Smooth muscle cell (in vitro differentiated cells): ENCODE measurements around the gene C11orf52. TPM values are rescaled to one million over a fixed set of nuclear protein-coding genes. Genes with fewer than 3 reads are reported as not detected.

Source experiments
- DNase-seq: peaks from one replicate; lab custom pipeline; 2025; ENCODE audit not compliant: unreplicated experiment; lab: John Stamatoyannopoulos, UW
- H2AFZ ChIP-seq: fragments of 200-600 bp; sonication (generic); 2 replicates; pipeline ENCODE4 v1.6.0; 2016; ENCODE audit warnings: antibody characterized with exemption, low read depth, mild to moderate bottlenecking
- H3F3A ChIP-seq: fragments of 200-600 bp; sonication (generic); 2 replicates; pipeline ENCODE4 v1.6.0; 2017; ENCODE audit warnings: antibody characterized with exemption, low read depth
- H3K27ac ChIP-seq: fragments of 200-600 bp; sonication (generic); 2 replicates; pipeline ENCODE4 v1.5.1; 2016; ENCODE audit warnings: low read depth, mild to moderate bottlenecking
- H3K27me3 ChIP-seq: fragments of 200-600 bp; sonication (generic); 2 replicates; pipeline ENCODE4 v1.6.1; 2016; ENCODE audit warnings: low read depth, mild to moderate bottlenecking
- H3K36me3 ChIP-seq: fragments of 200-600 bp; sonication (generic); 2 replicates; pipeline ENCODE4 v1.5.1; 2016; ENCODE audit warnings: low read depth
- H3K4me1 ChIP-seq: fragments of 200-600 bp; sonication (generic); 2 replicates; pipeline ENCODE4 v1.5.1; 2016; ENCODE audit warnings: low read depth
- H3K4me2 ChIP-seq: fragments of 200-600 bp; sonication (generic); 2 replicates; pipeline ENCODE4 v1.6.0; 2016; ENCODE audit warnings: mild to moderate bottlenecking
- H3K4me3 ChIP-seq: fragments of 200-600 bp; sonication (generic); 2 replicates; pipeline ENCODE4 v1.5.1; 2016; ENCODE audit warnings: mild to moderate bottlenecking
- H3K79me2 ChIP-seq: fragments of 200-600 bp; sonication (generic); 2 replicates; pipeline ENCODE4 v1.6.0; 2016; ENCODE audit warnings: low read depth, mild to moderate bottlenecking
- H3K9ac ChIP-seq: fragments of 200-600 bp; sonication (generic); 2 replicates; pipeline ENCODE4 v1.6.0; 2016; ENCODE audit warnings: low read depth
- H3K9me3 ChIP-seq: fragments of 200-600 bp; sonication (generic); replicated peaks from 2 replicates; pipeline ENCODE4 v1.5.1; 2016; ENCODE audit warnings: low read depth
- H4K20me1 ChIP-seq: fragments of 200-600 bp; sonication (generic); 2 replicates; pipeline ENCODE4 v1.6.0; 2016; ENCODE audit warnings: low read depth
- WGBS: methylation state at CpG from one replicate; pipeline ENCODE4 v1.1.7; 2016; ENCODE audit warnings: low lambda C conversion rate; 5-methylcytosine and 5-hydroxymethylcytosine counted together
- polyA plus RNA-seq: library from polyadenylated mRNA; unstranded; fragments of >200 nt; fragmentation: Nextera tagmentation; extraction: Ambion mirVana; gene quantifications from 2 replicates; pipeline ENCODE4 v1.2.1, GENCODE V29; 2016
- total RNA-seq: library from RNA; depleted of rRNA; stranded (reverse); fragments of >200 nt; gene quantifications from 2 replicates; pipeline ENCODE4 v1.2.3, GENCODE V29; 2014
- TF ChIP-seq, protein P1 (sequence below): fragments of 200-600 bp; sonication (generic); IDR thresholded peaks from 2 replicates; pipeline ENCODE4 v1.5.1; 2017; ENCODE audit warnings: borderline replicate concordance, mild to moderate bottlenecking, antibody characterized with exemption; ENCODE audit not compliant: insufficient read depth, poor library complexity, severe bottlenecking

C11orf52 gene
- total and polyA plus RNA-seq, 2 experiments from 2014 or later, result 0.64 to 3.0 TPM

GRCh38 chr11:111870886-111871692 is 47.6 kb upstream of the C11orf52 start, which contains the start of gene ALG9:
ALG9 (minus strand) TSS chr11:111871581; CDS start chr11:111871482, 99 bp downstream.
- no peaks in the 10 kb centered on the region for H3K27me3 ChIP-seq
- peak within 1 kb of the TSS; percentile 81 for H3K9ac ChIP-seq
- H3K79me2 ChIP-seq, result peaks cover 10% of the 10 kb centered on the region
- WGBS, result under 1% methylated on average over 27 of the region's 51 CpGs
- peaks cover 10% of the 10 kb centered on the region for H3K4me1 ChIP-seq
- H2AFZ ChIP-seq, result peak within 1 kb of the TSS; percentile 99
- H4K20me1 ChIP-seq, result no peaks in the 10 kb centered on the region
- H3K4me2 ChIP-seq, result peak within 1 kb of the TSS; percentile 90
- no peaks in the 10 kb centered on the region for H3K9me3 ChIP-seq
- TF ChIP-seq, protein P1, sequence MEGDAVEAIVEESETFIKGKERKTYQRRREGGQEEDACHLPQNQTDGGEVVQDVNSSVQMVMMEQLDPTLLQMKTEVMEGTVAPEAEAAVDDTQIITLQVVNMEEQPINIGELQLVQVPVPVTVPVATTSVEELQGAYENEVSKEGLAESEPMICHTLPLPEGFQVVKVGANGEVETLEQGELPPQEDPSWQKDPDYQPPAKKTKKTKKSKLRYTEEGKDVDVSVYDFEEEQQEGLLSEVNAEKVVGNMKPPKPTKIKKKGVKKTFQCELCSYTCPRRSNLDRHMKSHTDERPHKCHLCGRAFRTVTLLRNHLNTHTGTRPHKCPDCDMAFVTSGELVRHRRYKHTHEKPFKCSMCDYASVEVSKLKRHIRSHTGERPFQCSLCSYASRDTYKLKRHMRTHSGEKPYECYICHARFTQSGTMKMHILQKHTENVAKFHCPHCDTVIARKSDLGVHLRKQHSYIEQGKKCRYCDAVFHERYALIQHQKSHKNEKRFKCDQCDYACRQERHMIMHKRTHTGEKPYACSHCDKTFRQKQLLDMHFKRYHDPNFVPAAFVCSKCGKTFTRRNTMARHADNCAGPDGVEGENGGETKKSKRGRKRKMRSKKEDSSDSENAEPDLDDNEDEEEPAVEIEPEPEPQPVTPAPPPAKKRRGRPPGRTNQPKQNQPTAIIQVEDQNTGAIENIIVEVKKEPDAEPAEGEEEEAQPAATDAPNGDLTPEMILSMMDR, result peak; percentile 31
- H3K36me3 ChIP-seq, result peaks cover 6% of the 10 kb centered on the region
- no peaks in the 10 kb centered on the region for H3F3A ChIP-seq
- peak within 1 kb of the TSS; percentile 53 for H3K27ac ChIP-seq
- peak; percentile 35 for DNase-seq
- H3K4me3 ChIP-seq, result peak within 1 kb of the TSS; percentile 99

- 61% methylated on average over 5 of the region's 5 CpGs for WGBS
- no peaks in the 10 kb centered on the region for H4K20me1 ChIP-seq
- H3K9me3 ChIP-seq, result no peaks in the 10 kb centered on the region
- H3K27ac ChIP-seq, result peak overlapping the region; percentile 53
- peak overlapping the region; percentile 90 for H3K4me2 ChIP-seq
- H3K4me3 ChIP-seq, result peak overlapping the region; percentile 99
- no peak for DNase-seq
- peaks cover 10% of the 10 kb centered on the region for H3K79me2 ChIP-seq
- no peaks in the 10 kb centered on the region for H3K27me3 ChIP-seq
- peak overlapping the region; percentile 81 for H3K9ac ChIP-seq
- peaks cover 6% of the 10 kb centered on the region for H3K36me3 ChIP-seq
- H3K4me1 ChIP-seq, result peaks cover 10% of the 10 kb centered on the region
- peak overlapping the region; percentile 99 for H2AFZ ChIP-seq
- TF ChIP-seq, protein P1, result no peak
- no peaks in the 10 kb centered on the region for H3F3A ChIP-seq
These were observed 47.0 kb upstream of the C11orf52 start for GRCh38 chr11:111871693-111872161.

GRCh38 chr11:111878385-111878848 is 40.3 kb upstream of the C11orf52 start:
- peak overlapping the region; percentile 87 for H2AFZ ChIP-seq
- H4K20me1 ChIP-seq, result no peaks in the 10 kb centered on the region
- DNase-seq, result no peak
- peak overlapping the region; percentile 98 for H3K27ac ChIP-seq
- H3F3A ChIP-seq, result no peaks in the 10 kb centered on the region
- TF ChIP-seq, protein P1, result no peak
- H3K36me3 ChIP-seq, result no peaks in the 10 kb centered on the region
- H3K27me3 ChIP-seq, result no peaks in the 10 kb centered on the region
- peak overlapping the region; percentile 92 for H3K4me2 ChIP-seq
- 2% methylated on average over 13 of the region's 13 CpGs for WGBS
- peaks cover 8% of the 10 kb centered on the region for H3K4me1 ChIP-seq
- H3K79me2 ChIP-seq, result no peaks in the 10 kb centered on the region
- peak overlapping the region; percentile 63 for H3K4me3 ChIP-seq
- no peaks in the 10 kb centered on the region for H3K9me3 ChIP-seq
- H3K9ac ChIP-seq, result peak overlapping the region; percentile 96
